ENCODE results near the gene HDDC2. TPM values are rescaled to one million over a fixed set of nuclear protein-coding genes. Genes with fewer than 3 reads are reported as not detected.
A peak's percentile ranks its signal among the peaks of the same experiment; 100 is the strongest.

Gene HDDC2
- total and polyA plus RNA-seq, 2 experiments from 2014 or later = 69.5 to 131 TPM

DNA sequence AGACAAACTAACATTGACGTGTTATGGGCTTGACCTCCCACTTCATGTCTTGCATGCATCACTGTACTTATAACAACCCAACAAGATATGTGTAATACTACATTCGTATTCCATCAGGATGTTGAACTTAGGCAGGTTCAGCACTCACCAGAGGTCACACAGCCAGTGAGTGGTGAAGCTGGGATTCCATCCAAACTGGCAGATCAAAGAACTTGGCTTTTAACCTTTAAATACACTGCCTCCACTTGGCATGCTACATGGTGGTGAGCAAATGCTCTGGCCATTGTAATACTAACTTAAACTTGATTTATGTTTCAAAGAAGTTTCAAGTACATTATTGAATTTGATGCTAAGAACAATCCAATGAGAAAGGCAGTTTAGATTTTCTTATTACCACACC lies 10.7 kb upstream of the HDDC2 start:
- DNase-seq (ENCODE audit: low spot score) (no peak), ATAC-seq (no peak)
- no peak overlapping the region for H2AFZ ChIP-seq
- no peak overlapping the region for H3K27ac Mint-ChIP-seq
- no peaks in the 10 kb centered on the region for H3F3A ChIP-seq (replicated peaks; ENCODE audit: low read depth)
- H3K36me3 Mint-ChIP-seq (ENCODE audit: low read depth) = no peaks in the 10 kb centered on the region
- no peak overlapping the region for H3K27ac ChIP-seq (ENCODE audit: low read depth)
- H4K20me1 ChIP-seq (replicated peaks; ENCODE audit: insufficient read depth) = no peaks in the 10 kb centered on the region
- TF ChIP-seq EZH2phosphoT487 (IDR thresholded peaks at IDR 0.05; ENCODE audit: unreplicated experiment) = no peak
- TF ChIP-seq NANOG (IDR thresholded peaks at IDR 0.05; ENCODE audit: borderline replicate concordance) = no peak
- TF ChIP-seq, protein P1, sequence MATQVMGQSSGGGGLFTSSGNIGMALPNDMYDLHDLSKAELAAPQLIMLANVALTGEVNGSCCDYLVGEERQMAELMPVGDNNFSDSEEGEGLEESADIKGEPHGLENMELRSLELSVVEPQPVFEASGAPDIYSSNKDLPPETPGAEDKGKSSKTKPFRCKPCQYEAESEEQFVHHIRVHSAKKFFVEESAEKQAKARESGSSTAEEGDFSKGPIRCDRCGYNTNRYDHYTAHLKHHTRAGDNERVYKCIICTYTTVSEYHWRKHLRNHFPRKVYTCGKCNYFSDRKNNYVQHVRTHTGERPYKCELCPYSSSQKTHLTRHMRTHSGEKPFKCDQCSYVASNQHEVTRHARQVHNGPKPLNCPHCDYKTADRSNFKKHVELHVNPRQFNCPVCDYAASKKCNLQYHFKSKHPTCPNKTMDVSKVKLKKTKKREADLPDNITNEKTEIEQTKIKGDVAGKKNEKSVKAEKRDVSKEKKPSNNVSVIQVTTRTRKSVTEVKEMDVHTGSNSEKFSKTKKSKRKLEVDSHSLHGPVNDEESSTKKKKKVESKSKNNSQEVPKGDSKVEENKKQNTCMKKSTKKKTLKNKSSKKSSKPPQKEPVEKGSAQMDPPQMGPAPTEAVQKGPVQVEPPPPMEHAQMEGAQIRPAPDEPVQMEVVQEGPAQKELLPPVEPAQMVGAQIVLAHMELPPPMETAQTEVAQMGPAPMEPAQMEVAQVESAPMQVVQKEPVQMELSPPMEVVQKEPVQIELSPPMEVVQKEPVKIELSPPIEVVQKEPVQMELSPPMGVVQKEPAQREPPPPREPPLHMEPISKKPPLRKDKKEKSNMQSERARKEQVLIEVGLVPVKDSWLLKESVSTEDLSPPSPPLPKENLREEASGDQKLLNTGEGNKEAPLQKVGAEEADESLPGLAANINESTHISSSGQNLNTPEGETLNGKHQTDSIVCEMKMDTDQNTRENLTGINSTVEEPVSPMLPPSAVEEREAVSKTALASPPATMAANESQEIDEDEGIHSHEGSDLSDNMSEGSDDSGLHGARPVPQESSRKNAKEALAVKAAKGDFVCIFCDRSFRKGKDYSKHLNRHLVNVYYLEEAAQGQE (IDR thresholded peaks at IDR 0.05; ENCODE audit: unreplicated experiment) = no peak
- no peak for TF ChIP-seq ZNF331 (CRISPR knock-in tag; IDR thresholded peaks at IDR 0.05; ENCODE audit: low read depth)
- TF ChIP-seq, protein P2, sequence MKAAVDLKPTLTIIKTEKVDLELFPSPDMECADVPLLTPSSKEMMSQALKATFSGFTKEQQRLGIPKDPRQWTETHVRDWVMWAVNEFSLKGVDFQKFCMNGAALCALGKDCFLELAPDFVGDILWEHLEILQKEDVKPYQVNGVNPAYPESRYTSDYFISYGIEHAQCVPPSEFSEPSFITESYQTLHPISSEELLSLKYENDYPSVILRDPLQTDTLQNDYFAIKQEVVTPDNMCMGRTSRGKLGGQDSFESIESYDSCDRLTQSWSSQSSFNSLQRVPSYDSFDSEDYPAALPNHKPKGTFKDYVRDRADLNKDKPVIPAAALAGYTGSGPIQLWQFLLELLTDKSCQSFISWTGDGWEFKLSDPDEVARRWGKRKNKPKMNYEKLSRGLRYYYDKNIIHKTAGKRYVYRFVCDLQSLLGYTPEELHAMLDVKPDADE (IDR thresholded peaks at IDR 0.05) = no peak
- H3K9me3 Mint-ChIP-seq = no peaks in the 10 kb centered on the region
- H3K27me3 Mint-ChIP-seq (ENCODE audit: insufficient read depth, low read depth, poor library complexity) = no peaks in the 10 kb centered on the region
- H3K4me2 ChIP-seq = no peak overlapping the region
- H3K4me3 Mint-ChIP-seq = no peak overlapping the region
- no peaks in the 10 kb centered on the region for H3K79me2 ChIP-seq (replicated peaks; ENCODE audit: insufficient read depth)
- peaks cover 10% of the 10 kb centered on the region for H3K4me1 Mint-ChIP-seq
- H3K27me3 ChIP-seq (ENCODE audit: insufficient read depth) = no peaks in the 10 kb centered on the region
- H3K36me3 ChIP-seq (ENCODE audit: insufficient read depth) = no peaks in the 10 kb centered on the region
- peaks cover 6% of the 10 kb centered on the region; the same call in 1 of the 2 replicates for H3K4me1 ChIP-seq (ENCODE audit: insufficient read depth)
- no peak overlapping the region for H3K4me3 ChIP-seq
- no peaks in the 10 kb centered on the region for H3K9me2 ChIP-seq (ENCODE audit: insufficient read depth)

DNA sequence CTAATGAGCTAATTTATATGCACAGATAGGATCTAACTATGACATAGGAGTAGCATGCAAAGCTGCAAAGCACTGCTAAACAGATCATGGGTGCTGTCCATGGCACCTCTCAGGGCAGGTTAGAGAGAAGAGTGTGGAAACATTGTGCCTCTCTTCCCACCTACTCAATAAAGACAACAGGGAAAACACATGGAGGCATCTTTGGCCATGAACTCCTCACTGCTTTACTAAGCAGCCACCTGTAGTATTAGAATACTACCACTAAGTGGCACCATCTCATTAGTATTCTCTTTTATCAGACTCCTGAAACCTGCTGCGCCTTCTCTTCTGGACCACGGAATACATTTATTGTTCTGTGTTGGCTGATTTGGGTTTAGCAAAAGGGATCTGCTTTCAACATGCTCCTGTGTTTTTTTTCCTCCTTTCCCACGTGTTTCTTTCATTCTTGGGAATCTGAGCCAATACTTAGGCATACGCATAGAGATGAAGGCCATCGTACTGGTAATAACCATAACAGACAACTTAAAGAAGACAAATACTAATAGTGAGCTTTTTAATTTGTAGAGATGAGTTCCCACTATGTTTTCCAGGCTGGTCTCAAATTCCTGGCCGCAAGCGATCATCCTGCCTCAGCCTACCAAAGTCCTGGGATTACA lies 9.4 kb upstream of the HDDC2 start:
- Mint-ChIP-seq H3K36me3 (ENCODE audit: low read depth) (no peaks in the 10 kb centered on the region), H3K4me1 (peaks cover 6% of the 10 kb centered on the region), H3K27me3 (ENCODE audit: insufficient read depth, low read depth, poor library complexity) (no peaks in the 10 kb centered on the region), H3K27ac (no peak overlapping the region), H3K9me3 (no peaks in the 10 kb centered on the region), H3K4me3 (no peak overlapping the region)
- H3K36me3 ChIP-seq (ENCODE audit: insufficient read depth) = no peaks in the 10 kb centered on the region
- no peaks in the 10 kb centered on the region for H3K27me3 ChIP-seq (ENCODE audit: insufficient read depth)
- H2AFZ ChIP-seq = no peak overlapping the region
- no peaks in the 10 kb centered on the region for H3F3A ChIP-seq (replicated peaks; ENCODE audit: low read depth)
- H3K4me3 ChIP-seq = no peak overlapping the region
- no peaks in the 10 kb centered on the region for H4K20me1 ChIP-seq (replicated peaks; ENCODE audit: insufficient read depth)
- TF ChIP-seq EZH2 (IDR thresholded peaks at IDR 0.05; ENCODE audit: low read depth, unreplicated experiment) (no peak), NANOG (IDR thresholded peaks at IDR 0.05; ENCODE audit: borderline replicate concordance) (no peak)
- TF ChIP-seq, protein P2 (IDR thresholded peaks at IDR 0.05) = no peak
- TF ChIP-seq, protein P3, sequence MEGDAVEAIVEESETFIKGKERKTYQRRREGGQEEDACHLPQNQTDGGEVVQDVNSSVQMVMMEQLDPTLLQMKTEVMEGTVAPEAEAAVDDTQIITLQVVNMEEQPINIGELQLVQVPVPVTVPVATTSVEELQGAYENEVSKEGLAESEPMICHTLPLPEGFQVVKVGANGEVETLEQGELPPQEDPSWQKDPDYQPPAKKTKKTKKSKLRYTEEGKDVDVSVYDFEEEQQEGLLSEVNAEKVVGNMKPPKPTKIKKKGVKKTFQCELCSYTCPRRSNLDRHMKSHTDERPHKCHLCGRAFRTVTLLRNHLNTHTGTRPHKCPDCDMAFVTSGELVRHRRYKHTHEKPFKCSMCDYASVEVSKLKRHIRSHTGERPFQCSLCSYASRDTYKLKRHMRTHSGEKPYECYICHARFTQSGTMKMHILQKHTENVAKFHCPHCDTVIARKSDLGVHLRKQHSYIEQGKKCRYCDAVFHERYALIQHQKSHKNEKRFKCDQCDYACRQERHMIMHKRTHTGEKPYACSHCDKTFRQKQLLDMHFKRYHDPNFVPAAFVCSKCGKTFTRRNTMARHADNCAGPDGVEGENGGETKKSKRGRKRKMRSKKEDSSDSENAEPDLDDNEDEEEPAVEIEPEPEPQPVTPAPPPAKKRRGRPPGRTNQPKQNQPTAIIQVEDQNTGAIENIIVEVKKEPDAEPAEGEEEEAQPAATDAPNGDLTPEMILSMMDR (conservative IDR thresholded peaks at IDR 0.05; ENCODE audit: low read depth in 2 of 2) = peak; percentile 83 to 92
- no peaks in the 10 kb centered on the region for H3K9me2 ChIP-seq (ENCODE audit: insufficient read depth)
- H3K27ac ChIP-seq (ENCODE audit: low read depth) = no peak overlapping the region
- ATAC-seq = peak; percentile 80
- H3K4me2 ChIP-seq = no peak overlapping the region
- H3K4me1 ChIP-seq (ENCODE audit: insufficient read depth) = peaks cover 6% of the 10 kb centered on the region; the same call in 1 of the 2 replicates
- no peaks in the 10 kb centered on the region for H3K79me2 ChIP-seq (replicated peaks; ENCODE audit: insufficient read depth)
- peak; percentile 86 for DNase-seq (ENCODE audit: low spot score)
